Lower leg skin (tissue), 4 donors: ENCODE results near the gene ARHGAP33. TPM values are rescaled to one million over a fixed set of nuclear protein-coding genes. Genes with fewer than 3 reads are reported as not detected.

Experiments
- DNase-seq, 2 donors: peaks; one replicate each; pipeline ENCODE4 v3.0.0-alpha.2; 2019; ENCODE audit warnings: low spot score in 2 of 2
- H3K4me3 ChIP-seq: fragments of 200-600 bp; sonication (generic); 2 replicates; pipeline ENCODE4 v1.5.1; 2017; ENCODE audit warnings: mild to moderate bottlenecking, low read depth; ENCODE audit not compliant: poor library complexity, severe bottlenecking
- CTCF ChIP-seq, 3 donors: fragments of 450-650 bp; IDR thresholded peaks; one replicate each; pipeline ENCODE4 v1.5.1; 2016; ENCODE audit warnings: antibody characterized with exemption in 3 of 3, mild to moderate bottlenecking in 3 of 3, moderate library complexity in 2 of 3
- POLR2A ChIP-seq, 2 donors: fragments of 450-650 bp; IDR thresholded peaks; one replicate each; pipeline ENCODE4 v1.6.1; 2016 to 2017; ENCODE audit warnings: antibody characterized with exemption in 2 of 2, mild to moderate bottlenecking in 1 of 2, moderate library complexity in 1 of 2
- WGBS, 2 donors: methylation state at CpG; one replicate each; pipeline ENCODE4 v1.1.5; 2018; 5-methylcytosine and 5-hydroxymethylcytosine counted together
- intact Hi-C: fragments of 100-400 bp; cut with DNase I; formaldehyde crosslinking; loops from one replicate; pipeline ENCODE4 v1.15.0; 2023; ENCODE audit warnings: low total_unique reads
- total RNA-seq, 4 donors: library from RNA; depleted of rRNA; stranded (reverse); fragments of >200 nt; gene quantifications; one replicate each; pipeline ENCODE4 v1.1.0, GENCODE V29; 2016

The ARHGAP33 gene
- total RNA-seq, 4 donors from 2014 or later = 3.6 to 25.7 (median 13.8) TPM

GRCh38 chr19:35805526-35806102 is 30.2 kb downstream of the ARHGAP33 start:
- WGBS, 2 donors = 59 to 63% methylated on average over 5 of the region's 5 CpGs
- no peak for TF ChIP-seq POLR2A (IDR thresholded peaks at IDR 0.05)
- no peak for TF ChIP-seq CTCF (IDR thresholded peaks at IDR 0.05)
- DNase-seq = no peak
- no peak overlapping the region for H3K4me3 ChIP-seq
- intact Hi-C loops = no loop called here

GRCh38 chr19:35806597-35806996 is 31.2 kb downstream of the ARHGAP33 start:
- intact Hi-C loops = no loop called here
- WGBS, 2 donors = 90 to 91% methylated on average over 18 of the region's 18 CpGs
- no peak for TF ChIP-seq CTCF (IDR thresholded peaks at IDR 0.05)
- no peak overlapping the region for H3K4me3 ChIP-seq
- DNase-seq = no peak

- 88 to 91% methylated on average over 5 of the region's 5 CpGs for WGBS, 2 donors
- TF ChIP-seq CTCF (IDR thresholded peaks at IDR 0.05) (no peak), POLR2A (IDR thresholded peaks at IDR 0.05) (no peak)
- no peak for DNase-seq
- H3K4me3 ChIP-seq = no peak overlapping the region
- intact Hi-C loops = no loop called here
These were observed 32.3 kb downstream of the ARHGAP33 start for GRCh38 chr19:35807633-35808032.

- no peak for DNase-seq
- no peak overlapping the region for H3K4me3 ChIP-seq
- WGBS, 2 donors = 66 to 73% methylated on average over 5 to 18 of the region's 18 CpGs
- intact Hi-C loops = no loop called here
- no peak for TF ChIP-seq CTCF (IDR thresholded peaks at IDR 0.05)
These were observed 36.2 kb downstream of the ARHGAP33 start for GRCh38 chr19:35811317-35812219.

- DNase-seq = no peak
- intact Hi-C loops = no loop called here
- WGBS, 2 donors = 67 to 71% methylated on average over 21 to 25 of the region's 26 CpGs
- H3K4me3 ChIP-seq = no peak within 1 kb of the TSS
- TF ChIP-seq POLR2A (IDR thresholded peaks at IDR 0.05) = no peak
- TF ChIP-seq CTCF (IDR thresholded peaks at IDR 0.05) = no peak
These were observed 37.1 kb downstream of the ARHGAP33 start, which contains the start of gene PRODH2 for GRCh38 chr19:35812220-35813042. PRODH2 (minus strand) TSS chr19:35812845; CDS start chr19:35812805, 40 bp downstream.
